ENCODE data around the gene PKM.

The PKM gene

DNA sequence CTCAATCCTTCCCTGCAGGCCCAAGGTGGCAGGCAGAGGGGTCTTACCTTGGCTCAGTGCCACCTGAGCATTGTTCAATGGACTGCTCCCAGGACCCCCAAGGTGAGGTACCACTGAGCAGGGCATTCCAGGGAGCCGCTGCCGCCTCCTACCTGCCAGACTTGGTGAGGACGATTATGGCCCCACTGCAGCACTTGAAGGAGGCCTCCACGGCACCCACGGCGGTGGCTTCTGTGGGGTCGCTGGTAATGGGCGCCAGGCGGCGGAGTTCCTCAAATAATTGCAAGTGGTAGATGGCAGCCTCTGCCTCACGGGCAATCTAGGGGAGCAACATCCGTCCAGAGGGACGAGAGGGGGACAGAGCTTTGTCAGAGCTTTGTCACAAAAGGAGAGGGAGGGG, 28.7 kb downstream of the PKM start:
- H3K4me3 ChIP-seq (ENCODE audit: low read depth, low read length): no peak overlapping the region

GRCh38 chr15:72201391-72201921, 29.5 kb downstream of the PKM start:
- no peak overlapping the region for H3K4me3 ChIP-seq (ENCODE audit: low read depth, low read length)

- no peak overlapping the region for H3K4me3 ChIP-seq (ENCODE audit: low read depth, low read length)
These were observed 30.4 kb downstream of the PKM start for GRCh38 chr15:72200395-72201237.

DNA sequence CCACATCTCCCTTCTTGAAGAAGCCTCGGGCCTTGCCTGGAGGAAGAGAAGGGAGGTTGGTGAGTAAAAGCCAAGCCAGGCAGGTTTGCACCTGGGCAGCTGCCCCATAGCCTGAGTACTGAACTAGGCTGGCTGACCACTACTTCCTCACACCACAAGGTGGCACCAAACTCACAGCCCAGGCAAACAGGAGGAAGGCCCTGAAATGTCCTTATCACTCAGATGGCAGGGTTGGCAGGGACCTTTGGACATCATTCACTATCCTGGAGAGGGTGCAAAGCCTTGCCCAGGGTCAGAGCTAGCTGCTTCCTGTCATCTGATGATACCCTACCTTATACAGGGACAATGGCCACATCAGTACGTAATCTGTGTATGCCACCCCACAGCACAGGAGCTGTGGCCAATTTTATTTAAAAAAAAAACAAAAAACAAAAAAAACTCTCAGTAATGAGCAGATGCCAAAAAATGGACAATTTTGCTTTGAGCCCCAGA, 31.2 kb downstream of the PKM start:
- H3K4me3 ChIP-seq (ENCODE audit: low read depth, low read length): no peak overlapping the region

DNA sequence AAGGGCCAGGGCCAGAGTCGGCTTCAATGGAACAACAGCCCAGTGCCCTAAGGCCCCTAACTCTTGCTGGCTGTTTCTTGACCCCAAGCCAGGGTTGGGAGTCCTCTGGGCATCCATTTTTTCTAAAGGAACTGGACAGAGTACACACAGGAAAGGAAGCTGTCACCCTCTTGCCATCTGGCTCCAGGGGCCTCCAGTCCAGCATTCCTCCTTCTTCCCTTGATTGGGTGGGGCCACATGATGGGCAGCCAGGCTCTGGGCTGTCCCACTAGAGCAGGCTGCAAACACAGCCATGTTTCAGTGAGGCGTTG, 31.8 kb downstream of the PKM start:
- H3K4me3 ChIP-seq (ENCODE audit: low read depth, low read length): no peak overlapping the region

GRCh38 chr15:72198356-72199204, 32.4 kb downstream of the PKM start:
- H3K4me3 ChIP-seq (ENCODE audit: low read depth, low read length): no peak overlapping the region

DNA sequence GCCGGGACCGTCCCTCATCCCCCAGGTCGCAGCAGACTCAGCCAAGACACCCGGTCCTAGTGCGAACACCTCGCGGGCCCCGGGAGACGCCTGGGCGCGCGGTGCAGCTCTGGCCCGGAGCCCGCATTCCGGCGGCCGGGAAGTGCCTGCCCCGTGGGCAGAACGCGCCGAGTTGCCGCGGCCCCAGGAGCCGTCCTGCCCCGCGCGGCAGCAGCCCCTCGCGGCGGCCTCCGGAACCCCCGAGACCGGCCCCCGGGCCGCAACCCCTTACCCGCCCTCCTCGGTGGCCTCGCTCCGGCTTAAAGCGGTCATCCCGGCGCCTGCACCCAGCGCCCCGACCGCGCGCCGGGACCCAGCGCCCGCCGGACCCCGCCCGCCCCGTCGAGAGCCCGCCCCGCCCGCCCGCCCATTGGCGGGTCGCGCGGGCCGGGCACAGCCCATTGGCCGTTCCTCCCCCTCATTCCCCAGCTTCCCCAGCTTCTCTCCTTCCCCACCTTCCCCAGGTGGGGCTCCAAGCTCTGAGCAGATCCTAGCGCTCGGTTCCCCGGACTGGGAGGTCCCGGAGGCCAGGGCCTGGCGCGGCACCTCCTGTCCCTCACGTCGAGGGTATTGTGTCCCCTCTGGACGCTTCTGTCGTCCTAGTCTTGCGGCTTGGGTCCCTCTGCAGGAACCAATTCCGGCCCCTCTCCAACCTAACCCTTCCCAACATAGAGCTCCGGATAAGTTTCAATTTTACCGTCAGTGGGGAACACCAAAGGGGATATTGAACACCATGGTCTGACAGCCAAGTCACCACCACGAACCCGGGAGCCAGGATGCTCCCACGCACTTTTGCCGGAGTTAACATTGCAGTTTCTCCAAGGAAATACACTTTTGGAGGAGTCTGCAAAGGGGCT, 33.3 kb downstream of the PKM start, which contains the start of gene GRAMD2A:
Gene GRAMD2A, minus strand, starts transcription at position 328 of the 896 bp plus-strand sequence.
- H3K4me3 ChIP-seq (ENCODE audit: low read depth, low read length): peak within 1 kb of the TSS; percentile 28

- H3K4me3 ChIP-seq (ENCODE audit: low read depth, low read length): peak overlapping the region; percentile 28
These were observed 33.9 kb downstream of the PKM start for GRCh38 chr15:72197041-72197459.

- peak overlapping the region; percentile 28 for H3K4me3 ChIP-seq (ENCODE audit: low read depth, low read length)
These were observed 34.5 kb downstream of the PKM start for GRCh38 chr15:72196409-72197040.

- no peak overlapping the region for H3K4me3 ChIP-seq (ENCODE audit: low read depth, low read length)
These were observed 35.9 kb downstream of the PKM start for GRCh38 chr15:72195101-72195511.

GRCh38 chr15:72193836-72194396, 37.1 kb downstream of the PKM start:
- no peak overlapping the region for H3K4me3 ChIP-seq (ENCODE audit: low read depth, low read length)

DNA sequence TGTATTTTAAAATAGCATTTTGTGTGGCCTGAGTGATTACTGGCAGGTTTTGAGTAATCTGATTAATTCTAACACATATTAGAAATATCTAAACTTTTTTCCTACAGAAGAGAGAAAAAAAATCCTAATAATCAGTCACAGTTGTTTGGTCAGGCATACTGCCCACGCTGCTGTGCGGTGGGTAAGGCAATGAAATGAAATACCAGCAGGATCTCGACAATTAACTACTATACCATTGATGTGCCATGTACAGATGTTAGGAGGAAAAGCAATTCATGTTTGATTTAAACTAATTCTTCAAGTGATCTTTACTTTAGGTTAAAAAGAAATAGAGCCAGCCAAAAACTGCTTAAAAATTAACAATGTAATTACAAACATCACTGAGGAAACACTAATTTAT, 38.6 kb downstream of the PKM start:
- H3K4me3 ChIP-seq (ENCODE audit: low read depth, low read length): no peak overlapping the region

DNA sequence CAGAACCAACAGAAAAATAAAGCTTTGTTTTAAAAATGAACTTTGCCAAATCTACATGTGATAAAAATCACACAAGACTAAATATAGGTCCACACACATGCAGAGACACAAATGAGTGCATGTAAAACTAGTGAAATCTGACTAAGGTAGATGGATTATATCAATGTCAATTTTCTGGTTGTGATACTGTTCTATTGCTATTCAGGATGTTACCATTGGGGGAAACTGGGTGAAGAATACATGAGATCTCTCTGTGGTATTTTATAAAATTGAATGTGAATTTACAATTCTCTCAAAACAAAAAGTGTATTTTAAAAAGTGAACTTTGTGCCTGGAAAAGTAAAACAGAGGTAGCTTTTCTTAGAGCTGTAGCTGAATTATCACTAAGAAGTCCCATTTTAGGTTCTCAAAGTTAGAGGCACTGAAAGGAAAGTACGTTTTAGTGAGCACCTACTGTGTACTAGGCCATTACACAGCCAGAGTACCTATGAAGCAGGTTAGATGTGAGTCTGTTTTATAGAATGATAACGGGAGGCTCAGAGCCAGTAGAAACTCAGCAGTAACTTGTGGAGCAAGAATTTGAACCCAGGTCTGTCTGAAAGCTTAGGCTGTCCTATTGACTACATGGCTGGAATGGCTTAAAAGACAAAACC, 41.6 kb downstream of the PKM start:
- H3K4me3 ChIP-seq (ENCODE audit: low read depth, low read length): no peak overlapping the region

GRCh38 chr15:72184165-72184811, 46.7 kb downstream of the PKM start:
- H3K4me3 ChIP-seq (ENCODE audit: low read depth, low read length): peak overlapping the region; percentile 33

GRCh38 chr15:72183781-72184164, 47.2 kb downstream of the PKM start:
- H3K4me3 ChIP-seq (ENCODE audit: low read depth, low read length): no peak overlapping the region

GRCh38 chr15:72182673-72183072, 48.3 kb downstream of the PKM start:
- no peak overlapping the region for H3K4me3 ChIP-seq (ENCODE audit: low read depth, low read length)

- no peak overlapping the region for H3K4me3 ChIP-seq (ENCODE audit: low read depth, low read length)
These were observed 48.7 kb downstream of the PKM start for GRCh38 chr15:72182244-72182643.

DNA sequence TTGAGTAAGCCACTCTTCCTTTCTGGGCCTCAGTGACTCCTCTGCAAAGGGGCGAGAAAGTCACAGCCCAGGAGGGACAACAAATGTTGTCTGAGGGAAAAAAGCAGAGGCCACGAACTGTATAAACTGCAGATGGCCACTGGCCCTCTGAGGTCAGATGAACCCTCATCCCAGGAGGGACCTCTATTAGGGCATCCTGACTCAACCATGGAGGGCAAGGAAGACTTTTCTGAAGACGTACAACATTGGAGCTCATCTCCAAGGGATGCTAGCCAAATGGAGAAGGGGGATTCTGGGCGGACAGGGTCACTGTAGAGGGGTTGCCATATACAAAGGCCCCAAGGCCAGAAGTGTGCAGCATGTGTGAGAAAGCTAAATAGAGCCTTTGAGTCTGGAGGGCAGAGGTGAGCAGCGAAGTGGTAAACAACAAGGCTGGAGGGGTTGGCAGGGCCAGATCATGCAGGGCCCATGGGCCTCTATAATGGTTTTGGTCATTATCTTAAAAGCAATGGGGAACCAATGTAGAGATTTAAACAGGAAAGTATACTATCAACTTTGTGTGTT, 50.1 kb downstream of the PKM start:
- no peak overlapping the region for H3K4me3 ChIP-seq (ENCODE audit: low read depth, low read length)

Data from iPS-11a (cell line).